H1 (cell line): ENCODE data around the gene KDM6A. TPM values are rescaled to one million over a fixed set of nuclear protein-coding genes. Genes with fewer than 3 reads are reported as not detected.

Experiments used
- CTCF ChIA-PET: fragments of 300-600 bp; sonication (Branson Sonifier 250); formaldehyde crosslinking; loops from one replicate; lab custom pipeline; 2021; ENCODE audit not compliant: partially characterized antibody; lab: Charles Lee
- POLR2A ChIA-PET: fragments of 300-600 bp; sonication (Branson Sonifier 250); formaldehyde crosslinking; loops from one replicate; lab custom pipeline; 2021; ENCODE audit warnings: inconsistent platforms; ENCODE audit not compliant: partially characterized antibody; lab: Charles Lee
- DNase-seq, 2 experiments: peaks; one replicate each; pipeline versions ENCODE4 v3.0.0 to v3.0.0-alpha.2; 2010 to 2022; ENCODE audit warnings: low spot score in 2 of 2, low read depth in 1 of 2, mixed read lengths in 1 of 2
- FAIRE-seq: peaks from 2 replicates; lab custom pipeline; 2011; peaks lifted over from hg19 to GRCh38; lab: Jason Lieb, UNC
- H2AFZ ChIP-seq: 2 replicates; pipeline ENCODE4 v1.8.1; 2012; ENCODE audit warnings: low read length, inconsistent platforms
- H2AK5ac ChIP-seq: 2 replicates; pipeline ENCODE4 v1.6.1; 2013; ENCODE audit warnings: low read depth, low read length
- H2BK120ac ChIP-seq: replicated peaks from 2 replicates; pipeline ENCODE3; 2013; ENCODE audit warnings: low read depth, low read length, inconsistent platforms
- H2BK12ac ChIP-seq: 2 replicates; pipeline ENCODE4 v1.6.1; 2013; ENCODE audit warnings: low read depth, low read length
- H2BK15ac ChIP-seq: 2 replicates; pipeline ENCODE4 v1.6.1; 2013; ENCODE audit warnings: low read length
- H2BK20ac ChIP-seq: 2 replicates; pipeline ENCODE4 v1.6.1; 2013; ENCODE audit warnings: low read length
- H2BK5ac ChIP-seq: 2 replicates; pipeline ENCODE4 v1.6.1; 2013; ENCODE audit warnings: low read depth, low read length
- H3K14ac ChIP-seq: 2 replicates; pipeline ENCODE4 v1.6.1; 2013; ENCODE audit warnings: inconsistent platforms; ENCODE audit not compliant: insufficient read length
- H3K18ac ChIP-seq: 2 replicates; pipeline ENCODE4 v1.6.1; 2013; ENCODE audit warnings: low read length; ENCODE audit errors: extremely low read depth
- H3K23ac ChIP-seq: 2 replicates; pipeline ENCODE4 v1.6.1; 2013; ENCODE audit warnings: inconsistent platforms; ENCODE audit not compliant: insufficient read length
- H3K23me2 ChIP-seq: 2 replicates; pipeline ENCODE4 v1.6.1; 2013; ENCODE audit warnings: low read depth, low read length
- H3K27ac ChIP-seq: 2 replicates; pipeline ENCODE4 v1.6.1; 2011; ENCODE audit warnings: low read depth, low read length, inconsistent platforms
- H3K27me3 ChIP-seq, 4 experiments: replicated peaks in 1 of 4; 1 replicate in 1 of 4; 2 replicates in 3 of 4; pipeline versions ENCODE4 v1.6.1 to v1.8.1; 2011 to 2013; ENCODE audit warnings: low read length in 3 of 4, mild to moderate bottlenecking in 3 of 4, inconsistent platforms in 2 of 4, mixed read lengths in 2 of 4, moderate library complexity in 1 of 4; ENCODE audit not compliant: control insufficient read depth in 3 of 4, insufficient read depth in 3 of 4; ENCODE audit errors: extremely low read depth in 1 of 4
- H3K36me3 ChIP-seq, 4 experiments: 2 replicates each; pipeline versions ENCODE4 v1.6.1 to v1.8.1; 2011 to 2013; ENCODE audit warnings: mild to moderate bottlenecking in 4 of 4, low read length in 3 of 4, moderate library complexity in 2 of 4, control low read depth in 1 of 4, inconsistent platforms in 1 of 4; ENCODE audit not compliant: insufficient read depth in 4 of 4, control insufficient read depth in 2 of 4
- H3K4ac ChIP-seq: replicated peaks from 2 replicates; pipeline ENCODE3; 2013; ENCODE audit warnings: low read length, low read depth, mixed read lengths, inconsistent platforms; ENCODE audit not compliant: insufficient read length
- H3K4me1 ChIP-seq, 4 experiments: replicated peaks in 1 of 4; 1 replicate in 1 of 4; 2 replicates in 3 of 4; pipeline versions ENCODE4 v1.6.1 to v1.8.1; 2011 to 2013; ENCODE audit warnings: low read length in 3 of 4, inconsistent platforms in 2 of 4, mixed read lengths in 1 of 4; ENCODE audit not compliant: insufficient read depth in 4 of 4, control insufficient read depth in 3 of 4
- H3K4me2 ChIP-seq, 2 experiments: 2 replicates each; pipeline versions ENCODE4 v1.6.1 to v1.8.1; 2011 to 2013; ENCODE audit warnings: low read depth in 2 of 2, low read length in 2 of 2, control low read depth in 1 of 2, inconsistent platforms in 1 of 2, mild to moderate bottlenecking in 1 of 2; ENCODE audit not compliant: insufficient read depth in 1 of 2
- H3K4me3 ChIP-seq, 4 experiments: fragments of 200-600, 300-600 bp in 1 of 4; sonication (generic), shearing (Covaris generic), sonication (Bioruptor Twin) in 1 of 4; 2 replicates each; pipeline versions ENCODE4 v1.5.1 to v1.8.1; 2011 to 2016; ENCODE audit warnings: low read length in 4 of 4, low read depth in 3 of 4, control low read depth in 2 of 4, inconsistent platforms in 2 of 4, mild to moderate bottlenecking in 2 of 4, mixed read lengths in 1 of 4, moderate library complexity in 1 of 4; ENCODE audit not compliant: insufficient read depth in 2 of 4; ENCODE audit errors: extremely low read depth in 1 of 4
- H3K56ac ChIP-seq: replicated peaks from 2 replicates; pipeline ENCODE3; 2013; ENCODE audit warnings: low read depth, mild to moderate bottlenecking, mixed read lengths, low read length, inconsistent platforms; ENCODE audit not compliant: insufficient read length
- H3K79me1 ChIP-seq: 2 replicates; pipeline ENCODE4 v1.6.1; 2013; ENCODE audit warnings: low read depth, low read length, control low read depth
- H3K79me2 ChIP-seq, 2 experiments: 2 replicates each; pipeline versions ENCODE4 v1.6.1 to v1.8.1; 2012 to 2013; ENCODE audit warnings: low read length in 2 of 2, mild to moderate bottlenecking in 2 of 2, inconsistent platforms in 1 of 2; ENCODE audit not compliant: insufficient read depth in 2 of 2, control insufficient read depth in 1 of 2
- H3K9ac ChIP-seq, 4 experiments: replicated peaks in 1 of 4; 1 replicate in 1 of 4; 2 replicates in 3 of 4; pipeline versions ENCODE4 v1.6.1 to v1.8.1; 2011 to 2013; ENCODE audit warnings: low read depth in 3 of 4, low read length in 3 of 4, control low read depth in 2 of 4, mild to moderate bottlenecking in 2 of 4, moderate library complexity in 2 of 4, inconsistent platforms in 1 of 4; ENCODE audit errors: extremely low read depth in 1 of 4
- H3K9me3 ChIP-seq, 2 experiments: 2 replicates each; pipeline versions ENCODE4 v1.6.1 to v1.8.1; 2012 to 2013; ENCODE audit warnings: mild to moderate bottlenecking in 2 of 2, moderate library complexity in 2 of 2, control low read depth in 1 of 2, inconsistent platforms in 1 of 2, low read depth in 1 of 2, low read length in 1 of 2, mixed read lengths in 1 of 2; ENCODE audit not compliant: insufficient read depth in 2 of 2
- H4K20me1 ChIP-seq, 2 experiments: replicated peaks in 1 of 2; 2 replicates each; pipeline versions ENCODE3 to v1.8.1; 2011 to 2013; ENCODE audit warnings: inconsistent platforms in 2 of 2, low read length in 2 of 2, mild to moderate bottlenecking in 1 of 2; ENCODE audit not compliant: insufficient read depth in 2 of 2, control insufficient read depth in 1 of 2
- H4K5ac ChIP-seq: 2 replicates; pipeline ENCODE4 v1.6.1; 2013; ENCODE audit warnings: low read length, low read depth, mixed read lengths, inconsistent platforms; ENCODE audit not compliant: insufficient read length
- H4K8ac ChIP-seq: 2 replicates; pipeline ENCODE4 v1.8.0; 2013; ENCODE audit warnings: mild to moderate bottlenecking, moderate library complexity, low read length, inconsistent platforms; ENCODE audit not compliant: insufficient read depth; ENCODE audit errors: extremely low read depth
- H4K91ac ChIP-seq: replicated peaks from 2 replicates; pipeline ENCODE3; 2013; ENCODE audit warnings: low read length, mixed read lengths, inconsistent platforms; ENCODE audit not compliant: insufficient read length
- ATF3 ChIP-seq: IDR thresholded peaks from 2 replicates; pipeline ENCODE4 v1.6.1; 2011; ENCODE audit warnings: low read depth, mild to moderate bottlenecking, low read length; ENCODE audit not compliant: insufficient read depth
- HDAC6 ChIP-seq: IDR thresholded peaks from one replicate; pipeline ENCODE4 v1.7.1; 2012; ENCODE audit warnings: low read depth, mild to moderate bottlenecking, inconsistent platforms, low read length, moderate library complexity
- JUN ChIP-seq: IDR thresholded peaks from 2 replicates; pipeline ENCODE4 v1.6.1; 2011; ENCODE audit warnings: low read depth, mild to moderate bottlenecking, improper control_type of control experiment, low read length
- JUND ChIP-seq: IDR thresholded peaks from 2 replicates; pipeline ENCODE4 v1.6.1; 2011; ENCODE audit warnings: mild to moderate bottlenecking, improper control_type of control experiment, low read length
- MAX ChIP-seq: IDR thresholded peaks from 2 replicates; pipeline ENCODE4 v1.6.1; 2012; ENCODE audit warnings: inconsistent platforms
- WGBS, 2 experiments: shearing (Covaris generic) in 1 of 2; methylation state at CpG; one replicate each; pipeline versions ENCODE4 v1.1.6 to v1.1.7; 2013 to 2015; ENCODE audit warnings: low lambda C conversion rate in 2 of 2, mixed read lengths in 2 of 2, inconsistent platforms in 1 of 2, low coverage in 1 of 2, missing lambda C conversion rate in 1 of 2; ENCODE audit not compliant: insufficient replicate concordance in 2 of 2, insufficient coverage in 1 of 2, insufficient read length in 1 of 2; ENCODE audit errors: extremely low coverage in 1 of 2, missing lambda C conversion rate in 1 of 2; 5-methylcytosine and 5-hydroxymethylcytosine counted together
- polyA plus RNA-seq, 7 experiments: library from polyadenylated mRNA; depleted of rRNA in 3 of 7; stranded (reverse) in 5 of 7; unstranded in 2 of 7; fragments of >200 nt in 5 of 7; fragments of 200-250 nt in 2 of 7; gene quantifications; 1 replicate in 5 of 7; 2 replicates in 1 of 7; 4 replicates in 1 of 7; pipeline versions ENCODE4 v1.2.1 to v1.2.3, GENCODE V29; 2011 to 2013; ENCODE audit warnings: missing spikeins in 2 of 7, mixed read lengths in 2 of 7
- total RNA-seq: library from RNA; stranded (reverse); fragmentation: NEBNext Ultra II Directional; extraction: Animal tissue kit (Norgen Biotek cat#: 25700); gene quantifications from 2 replicates; pipeline ENCODE4 v1.2.1, GENCODE V29; 2021

Gene KDM6A
- total and polyA plus RNA-seq, 2 of the 8 experiments (the other 6 are each of a cell fraction or from before 2014, with no cell fraction given), result 43.5 to 58.4 TPM

- no peak overlapping the region for H4K91ac ChIP-seq
- H3K23ac ChIP-seq, result no peak overlapping the region
- peak overlapping the region in 1 of 4 experiments; percentile 24; a peak in 1 of 8 replicates for H3K4me3 ChIP-seq
- H3K4me2 ChIP-seq, result no peak overlapping the region
- FAIRE-seq (peak; percentile 36), DNase-seq (no peak)
- H3K79me1 ChIP-seq, result no peaks in the 10 kb centered on the region
- no peaks in the 10 kb centered on the region for H3K9me3 ChIP-seq
- no peak overlapping the region for H3K56ac ChIP-seq
- H3K23me2 ChIP-seq, result no peaks in the 10 kb centered on the region
- no peak overlapping the region for H3K14ac ChIP-seq
- H4K20me1 ChIP-seq, result peaks cover 0 to 2% of the 10 kb centered on the region in 2 experiments
- WGBS, 2 experiments, result 56% methylated on average over 3 of the region's 3 CpGs; no CpG with 5 or more reads in 1 of the 2 experiments
- peaks cover 0 to 4% (median 0%) of the 10 kb centered on the region in 4 experiments; a peak in 1 of 8 replicates for H3K36me3 ChIP-seq
- no peak overlapping the region for H2BK20ac ChIP-seq
- H2BK12ac ChIP-seq, result no peak overlapping the region
- no peak overlapping the region for H2BK15ac ChIP-seq
- H2AFZ ChIP-seq, result no peak overlapping the region
- H3K79me2 ChIP-seq, result peaks cover 0 to 92% of the 10 kb centered on the region in 2 experiments; a peak in 2 of 4 replicates
- H2BK5ac ChIP-seq, result no peak overlapping the region
- H3K9ac ChIP-seq, result no peak overlapping the region
- H3K27ac ChIP-seq, result no peak overlapping the region
- H4K8ac ChIP-seq, result no peak overlapping the region
- TF ChIP-seq HDAC6, result no peak
- no peak for TF ChIP-seq ATF3
- no peak for TF ChIP-seq MAX
- TF ChIP-seq JUND, result no peak
- TF ChIP-seq JUN, result no peak
- H2BK120ac ChIP-seq, result no peak overlapping the region
- CTCF ChIA-PET, result no interaction called here
- peaks cover 0 to 3% (median 0%) of the 10 kb centered on the region in 4 experiments; a peak in 1 of 7 replicates for H3K4me1 ChIP-seq
- no peak overlapping the region for H3K18ac ChIP-seq
- H4K5ac ChIP-seq, result no peak overlapping the region
- no peak overlapping the region for H3K4ac ChIP-seq
- H2AK5ac ChIP-seq, result no peak overlapping the region
- no peaks in the 10 kb centered on the region for H3K27me3 ChIP-seq
- POLR2A ChIA-PET, result no interaction called here
Measured at GRCh38 chrX:45031830-45032378, 158.9 kb downstream of the KDM6A start.
